Endothelial cell of umbilical vein (primary cell): ENCODE results near the gene TSNAX. TPM values are rescaled to one million over a fixed set of nuclear protein-coding genes. Genes with fewer than 3 reads are reported as not detected.

Source experiments
- BruUV-seq: library from RNA; stranded (reverse); fragments of 400-500 nt; replicated peaks from 2 replicates; lab custom pipeline; 2021; lab: Mats Ljungman, UMichigan
- CTCF ChIA-PET: fragments of 300-600, 350-600 bp; sonication (Branson Sonifier 250); formaldehyde crosslinking; loops from one replicate; lab custom pipeline; 2021; ENCODE audit warnings: antibody characterized with exemption, inconsistent platforms; lab: Charles Lee
- POLR2A ChIA-PET: fragments of 300-600, 350-600 bp; sonication (Branson Sonifier 250); formaldehyde crosslinking; loops from one replicate; lab custom pipeline; 2021; ENCODE audit warnings: antibody characterized with exemption, inconsistent platforms; lab: Charles Lee
- DNase-seq: peaks from one replicate; pipeline ENCODE4 v3.0.0-alpha.2; 2011; ENCODE audit warnings: low read depth, low spot score
- FAIRE-seq: peaks from 2 replicates; lab custom pipeline; 2011; peaks lifted over from hg19 to GRCh38; lab: Jason Lieb, UNC
- H2AFZ ChIP-seq: 2 replicates; pipeline ENCODE4 v1.6.0; 2012; ENCODE audit warnings: low read depth, low read length, control low read depth, inconsistent platforms
- H3K27ac ChIP-seq: 2 replicates; pipeline ENCODE4 v1.5.1; 2011; ENCODE audit warnings: low read depth, mild to moderate bottlenecking, control low read depth, low read length, moderate library complexity; ENCODE audit not compliant: insufficient read depth
- H3K27me3 ChIP-seq, 2 experiments: 2 replicates each; pipeline versions ENCODE4 v1.6.0 to v1.6.1; 2011; ENCODE audit warnings: low read length in 2 of 2, mixed read lengths in 1 of 2; ENCODE audit not compliant: control insufficient read depth in 2 of 2, insufficient read depth in 2 of 2
- H3K36me3 ChIP-seq, 2 experiments: 2 replicates in 1 of 2; 3 replicates in 1 of 2; pipeline ENCODE4 v1.5.1; 2011; ENCODE audit warnings: low read length in 2 of 2, mild to moderate bottlenecking in 1 of 2, moderate library complexity in 1 of 2; ENCODE audit not compliant: control insufficient read depth in 2 of 2, insufficient read depth in 2 of 2; ENCODE audit errors: extremely low read depth in 1 of 2
- H3K4me1 ChIP-seq: 3 replicates; pipeline ENCODE4 v1.5.1; 2011; ENCODE audit warnings: mild to moderate bottlenecking, low read length; ENCODE audit not compliant: control insufficient read depth, insufficient read depth; ENCODE audit errors: extremely low read depth
- H3K4me2 ChIP-seq: 2 replicates; pipeline ENCODE4 v1.6.1; 2011; ENCODE audit warnings: low read length, control low read depth, mixed read lengths; ENCODE audit not compliant: insufficient read depth
- H3K4me3 ChIP-seq, 3 experiments: fragments of 200-600 bp in 1 of 3; sonication (generic), shearing (Covaris generic) in 1 of 3; replicated peaks in 1 of 3; 2 replicates each; pipeline ENCODE4 v1.5.1; 2011 to 2016; ENCODE audit warnings: control low read depth in 3 of 3, low read length in 3 of 3, mild to moderate bottlenecking in 2 of 3, inconsistent platforms in 1 of 3, low read depth in 1 of 3, moderate library complexity in 1 of 3; ENCODE audit not compliant: insufficient read depth in 1 of 3
- H3K79me2 ChIP-seq: 2 replicates; pipeline ENCODE4 v1.6.0; 2012; ENCODE audit warnings: low read length, inconsistent platforms; ENCODE audit not compliant: control insufficient read depth, insufficient read depth
- H3K9ac ChIP-seq: replicated peaks from 2 replicates; pipeline ENCODE3; 2011; ENCODE audit warnings: low read length, control low read depth; ENCODE audit not compliant: insufficient read depth; ENCODE audit errors: extremely low read depth
- H3K9me1 ChIP-seq: replicated peaks from 3 replicates; pipeline ENCODE4 v1.6.0; 2011; ENCODE audit warnings: mild to moderate bottlenecking, low read length; ENCODE audit not compliant: control insufficient read depth, insufficient read depth; ENCODE audit errors: extremely low read depth
- H3K9me3 ChIP-seq: replicated peaks from 2 replicates; pipeline ENCODE4 v1.5.1; 2012; ENCODE audit warnings: low read length, inconsistent platforms; ENCODE audit not compliant: control insufficient read depth, insufficient read depth
- H4K20me1 ChIP-seq: replicated peaks from 2 replicates; pipeline ENCODE3; 2011; ENCODE audit warnings: mild to moderate bottlenecking, low read length; ENCODE audit not compliant: control insufficient read depth, insufficient read depth; ENCODE audit errors: extremely low read depth
- EZH2 ChIP-seq: IDR thresholded peaks from 2 replicates; pipeline ENCODE4 v1.6.1; 2012; ENCODE audit warnings: borderline replicate concordance, low read depth, mild to moderate bottlenecking, moderate library complexity, low read length, inconsistent platforms; ENCODE audit not compliant: severe bottlenecking
- FOS ChIP-seq: IDR thresholded peaks from 2 replicates; pipeline ENCODE4 v1.6.1; 2011; ENCODE audit warnings: mild to moderate bottlenecking, low read length, moderate library complexity, borderline replicate concordance; ENCODE audit not compliant: insufficient read depth
- GATA2 ChIP-seq: IDR thresholded peaks from 2 replicates; pipeline ENCODE4 v1.7.0; 2011; ENCODE audit warnings: low read depth, mild to moderate bottlenecking, moderate library complexity, mixed read lengths, low read length; ENCODE audit not compliant: insufficient read length, insufficient read depth
- JUN ChIP-seq: IDR thresholded peaks from 2 replicates; pipeline ENCODE4 v1.6.1; 2011; ENCODE audit warnings: borderline replicate concordance, low read depth; ENCODE audit not compliant: insufficient read length, insufficient read depth
- MYC ChIP-seq: IDR thresholded peaks from one replicate; pipeline ENCODE4 v1.6.1; 2011; ENCODE audit warnings: mild to moderate bottlenecking, low read depth, low read length
- POLR2A ChIP-seq: IDR thresholded peaks from 2 replicates; pipeline ENCODE4 v1.6.1; 2012; ENCODE audit warnings: low read depth, mild to moderate bottlenecking, control low read depth, low read length
- POLR2AphosphoS5 ChIP-seq: IDR thresholded peaks from 2 replicates; pipeline ENCODE4 v1.6.1; 2012; ENCODE audit warnings: low read depth, mild to moderate bottlenecking, control low read depth, low read length, moderate library complexity; ENCODE audit not compliant: insufficient read depth
- dilution Hi-C: fragments of 300-500 bp; cut with MboI; formaldehyde crosslinking; loops from one replicate; pipeline ENCODE4 v1.15.0; 2019; ENCODE audit warnings: low sequenced_read_pairs; ENCODE audit not compliant: extremely low pct_ligation_motif_present
- intact Hi-C: fragments of 100-400 bp; cut with micrococcal nuclease; formaldehyde crosslinking; loops from one replicate; pipeline ENCODE4 v1.10.0; 2022
- polyA plus RNA-seq, 4 experiments: library from polyadenylated mRNA; depleted of rRNA in 3 of 4; stranded (reverse) in 3 of 4; unstranded in 1 of 4; fragments of >200 nt; gene quantifications; 2 replicates each; pipeline versions ENCODE4 v1.2.1 to v1.2.3, GENCODE V29; 2011 to 2012; ENCODE audit warnings: missing spikeins in 1 of 4
- total RNA-seq: library from RNA; stranded (reverse); gene quantifications from 2 replicates; pipeline ENCODE4 v1.2.3, GENCODE V29; 2021
- TF ChIP-seq, protein P1 (sequence below), 2 donors: IDR thresholded peaks; 1 replicate in 1 of 2; 2 replicates in 1 of 2; pipeline ENCODE4 v1.5.1; 2011; ENCODE audit warnings: low read length in 2 of 2, mild to moderate bottlenecking in 2 of 2, moderate library complexity in 2 of 2, control low read depth in 1 of 2, inconsistent platforms in 1 of 2, low read depth in 1 of 2; ENCODE audit not compliant: insufficient read depth in 1 of 2; ENCODE audit errors: extremely low read depth in 1 of 2
- TF ChIP-seq, protein P2 (sequence below): IDR thresholded peaks from 2 replicates; pipeline ENCODE4 v1.6.1; 2011; ENCODE audit not compliant: insufficient read depth, insufficient read length

TSNAX gene
- total and polyA plus RNA-seq, 2 donors (not counting 3 experiments of a cell fraction or from before 2014, with no cell fraction given) = 6.3 to 26.3 TPM

GRCh38 chr1:231581859-231582258 lies 53.4 kb downstream of the TSNAX start:
- TF ChIP-seq JUN = no peak
- TF ChIP-seq, protein P1, sequence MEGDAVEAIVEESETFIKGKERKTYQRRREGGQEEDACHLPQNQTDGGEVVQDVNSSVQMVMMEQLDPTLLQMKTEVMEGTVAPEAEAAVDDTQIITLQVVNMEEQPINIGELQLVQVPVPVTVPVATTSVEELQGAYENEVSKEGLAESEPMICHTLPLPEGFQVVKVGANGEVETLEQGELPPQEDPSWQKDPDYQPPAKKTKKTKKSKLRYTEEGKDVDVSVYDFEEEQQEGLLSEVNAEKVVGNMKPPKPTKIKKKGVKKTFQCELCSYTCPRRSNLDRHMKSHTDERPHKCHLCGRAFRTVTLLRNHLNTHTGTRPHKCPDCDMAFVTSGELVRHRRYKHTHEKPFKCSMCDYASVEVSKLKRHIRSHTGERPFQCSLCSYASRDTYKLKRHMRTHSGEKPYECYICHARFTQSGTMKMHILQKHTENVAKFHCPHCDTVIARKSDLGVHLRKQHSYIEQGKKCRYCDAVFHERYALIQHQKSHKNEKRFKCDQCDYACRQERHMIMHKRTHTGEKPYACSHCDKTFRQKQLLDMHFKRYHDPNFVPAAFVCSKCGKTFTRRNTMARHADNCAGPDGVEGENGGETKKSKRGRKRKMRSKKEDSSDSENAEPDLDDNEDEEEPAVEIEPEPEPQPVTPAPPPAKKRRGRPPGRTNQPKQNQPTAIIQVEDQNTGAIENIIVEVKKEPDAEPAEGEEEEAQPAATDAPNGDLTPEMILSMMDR (IDR thresholded peaks at IDR 0.05; ENCODE audit: extremely low read depth in 1 of 2, insufficient read depth in 1 of 2, low read depth in 1 of 2, low read length in 2 of 2) = no peak
- TF ChIP-seq POLR2A = no peak
- TF ChIP-seq, protein P2, sequence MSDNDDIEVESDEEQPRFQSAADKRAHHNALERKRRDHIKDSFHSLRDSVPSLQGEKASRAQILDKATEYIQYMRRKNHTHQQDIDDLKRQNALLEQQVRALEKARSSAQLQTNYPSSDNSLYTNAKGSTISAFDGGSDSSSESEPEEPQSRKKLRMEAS = no peak
- no peak for TF ChIP-seq POLR2AphosphoS5
- TF ChIP-seq MYC = no peak
- no peak for TF ChIP-seq GATA2
- no peak for TF ChIP-seq EZH2
- no peak for TF ChIP-seq FOS
- ChIA-PET POLR2A (no interaction called here), CTCF (interaction anchor here (0.7 kb wide), 1 partner anchor 244 kb away, joined by 3 read pairs; the partner anchor contains the start of genes EXOC8 and SPRTN)
- H3K9me1 ChIP-seq = no peaks in the 10 kb centered on the region
- dilution Hi-C loops (no loop called here), intact Hi-C loops (no loop called here)
- no peaks in the 10 kb centered on the region for H3K36me3 ChIP-seq
- no peaks in the 10 kb centered on the region for H4K20me1 ChIP-seq
- H3K27me3 ChIP-seq = no peaks in the 10 kb centered on the region
- no peak overlapping the region for H2AFZ ChIP-seq
- BruUV-seq = no TSS peak
- no peak overlapping the region for H3K4me2 ChIP-seq
- DNase-seq = no peak
- no peak for FAIRE-seq
- H3K9me3 ChIP-seq = no peaks in the 10 kb centered on the region
- no peak overlapping the region for H3K9ac ChIP-seq
- H3K4me3 ChIP-seq = no peak overlapping the region
- H3K27ac ChIP-seq = no peak overlapping the region
- H3K79me2 ChIP-seq = no peaks in the 10 kb centered on the region
- peaks cover 8% of the 10 kb centered on the region for H3K4me1 ChIP-seq
